HG03159 (cell line): Measurements from ENCODE around the gene PTCD2.

Experiments
- ATAC-seq: cut with Tn5 transposase; IDR thresholded peaks from one replicate; pipeline ENCODE4 v1.9.1; 2021; ENCODE audit warnings: mild to moderate bottlenecking, moderate library complexity; ENCODE audit not compliant: unreplicated experiment

The PTCD2 gene

DNA sequence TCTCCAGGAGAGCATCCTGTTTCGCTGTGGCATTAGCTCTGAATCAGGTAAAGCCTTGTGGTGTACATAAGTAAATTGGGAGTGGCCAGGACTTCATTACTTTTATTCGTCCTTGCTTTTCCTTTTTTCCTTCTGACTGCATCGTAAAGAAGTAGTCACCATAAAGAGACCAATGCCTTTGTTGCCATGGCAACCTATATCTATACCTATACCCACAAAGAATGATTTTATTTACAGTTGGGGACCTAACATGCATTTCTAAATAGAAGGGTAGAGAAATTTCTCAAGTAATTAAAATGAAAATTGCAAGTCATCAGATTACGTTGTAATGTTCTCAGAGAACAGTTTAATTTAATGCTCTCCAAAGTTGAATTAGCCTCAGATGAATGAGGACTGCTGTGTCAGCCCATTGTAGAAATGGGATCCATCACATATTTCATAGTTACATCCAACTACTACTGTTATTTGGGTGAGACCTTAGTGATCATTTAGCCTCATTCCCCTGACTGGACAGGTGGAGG, 18.6 kb downstream of the PTCD2 start:
- no peak for ATAC-seq

DNA sequence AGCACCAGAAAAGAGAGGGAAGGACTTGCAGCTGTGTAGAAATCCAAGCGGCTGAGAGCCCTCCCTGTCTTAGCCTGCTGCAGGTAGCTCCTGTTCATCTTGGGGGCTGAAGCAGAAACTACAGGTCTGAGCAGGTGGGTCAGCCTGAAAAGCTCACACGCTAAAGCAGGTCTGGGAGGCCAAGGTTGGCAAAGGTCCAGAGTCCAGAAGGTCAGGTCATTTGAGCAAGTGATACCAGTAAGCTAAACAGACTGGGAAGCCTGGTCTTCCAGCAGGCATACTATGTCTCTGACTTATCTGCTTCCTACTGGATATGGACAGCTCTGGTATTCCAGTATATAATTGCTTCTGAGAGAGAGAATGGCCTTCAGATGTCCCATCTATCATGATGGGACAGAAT, 26.2 kb downstream of the PTCD2 start:
- ATAC-seq, result no peak

GRCh38 chr5:72347801-72348308, 27.7 kb downstream of the PTCD2 start:
- ATAC-seq, result no peak

- ATAC-seq, result no peak
These were observed 31.2 kb downstream of the PTCD2 start for GRCh38 chr5:72351376-72351775.

DNA sequence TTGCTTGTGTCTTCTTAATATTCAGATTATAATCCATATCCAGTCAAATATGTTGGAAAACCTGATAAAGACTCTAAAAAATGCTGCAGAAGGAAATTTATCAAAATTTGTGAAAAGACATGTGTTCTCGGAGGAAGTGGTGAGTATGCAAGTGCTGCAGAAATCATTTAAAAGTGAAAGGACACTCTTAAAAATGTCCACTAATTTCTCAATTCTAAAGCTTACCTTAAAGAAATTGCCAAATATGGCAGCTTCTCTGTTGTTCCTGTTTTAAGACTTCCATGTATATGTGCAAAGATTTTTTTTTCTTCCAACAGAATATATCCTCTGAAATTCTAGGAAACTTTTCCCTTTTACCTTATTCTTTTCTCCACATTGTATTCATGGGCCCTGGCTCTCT, 32.4 kb downstream of the PTCD2 start:
- ATAC-seq, result no peak

DNA sequence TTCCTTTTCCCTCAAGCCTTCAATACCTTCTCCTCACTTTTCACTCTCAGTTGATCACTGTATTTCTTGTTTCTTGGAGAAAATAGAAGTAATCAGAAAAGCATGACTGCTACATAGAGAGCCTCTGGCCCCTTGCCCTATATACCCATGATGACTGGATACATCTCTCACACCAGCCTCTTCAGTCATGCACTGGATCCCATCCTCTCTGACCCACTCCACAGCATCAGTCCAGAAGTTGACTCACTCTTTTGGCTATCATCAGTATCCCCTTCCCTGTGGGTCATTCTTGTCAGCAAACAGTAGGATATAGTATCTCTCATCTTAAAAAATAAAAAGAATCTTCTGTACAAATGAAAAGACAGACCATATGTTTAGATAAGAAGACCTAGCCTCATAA, 32.9 kb downstream of the PTCD2 start:
- ATAC-seq, result no peak

- no peak for ATAC-seq
These were observed 35.6 kb downstream of the PTCD2 start for GRCh38 chr5:72355706-72356299.

GRCh38 chr5:72356361-72356760, 36.2 kb downstream of the PTCD2 start:
- no peak for ATAC-seq

- no peak for ATAC-seq
These were observed 38.8 kb downstream of the PTCD2 start for GRCh38 chr5:72358925-72359324.

- ATAC-seq, result no peak
These were observed 39.7 kb downstream of the PTCD2 start for GRCh38 chr5:72359886-72360285.

- no peak for ATAC-seq
These were observed 43.1 kb downstream of the PTCD2 start for GRCh38 chr5:72363166-72363802.

- ATAC-seq, result no peak
These were observed 44.0 kb downstream of the PTCD2 start for GRCh38 chr5:72364171-72364570.

- no peak for ATAC-seq
These were observed 44.8 kb downstream of the PTCD2 start for GRCh38 chr5:72364951-72365350.

GRCh38 chr5:72366324-72366976, 46.3 kb downstream of the PTCD2 start:
- ATAC-seq, result peak; percentile 86

GRCh38 chr5:72368271-72368670, 48.1 kb downstream of the PTCD2 start:
- ATAC-seq, result no peak

DNA sequence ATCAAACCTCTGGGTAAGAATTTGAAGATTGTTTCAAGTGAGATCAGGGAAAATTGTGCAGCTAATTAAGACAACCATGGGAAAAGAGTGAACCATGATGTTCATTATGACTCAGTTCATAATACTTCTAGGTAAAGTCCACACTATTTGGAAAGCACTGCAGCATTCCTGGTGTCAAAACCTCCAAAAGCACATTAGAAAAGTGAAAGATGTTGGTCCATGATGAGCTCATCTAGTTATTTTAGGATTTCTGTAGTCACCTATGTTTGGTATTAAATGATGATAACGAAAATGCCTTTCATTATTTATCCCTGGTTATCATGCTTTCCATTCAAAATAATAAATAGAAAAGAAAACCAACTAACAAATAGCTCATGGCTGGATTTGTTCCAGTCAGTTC, 49.1 kb downstream of the PTCD2 start:
- no peak for ATAC-seq

- ATAC-seq, result no peak
These were observed 49.5 kb downstream of the PTCD2 start for GRCh38 chr5:72369711-72370110.

- ATAC-seq, result no peak
These were observed 52.2 kb downstream of the PTCD2 start for GRCh38 chr5:72372331-72372730.

DNA sequence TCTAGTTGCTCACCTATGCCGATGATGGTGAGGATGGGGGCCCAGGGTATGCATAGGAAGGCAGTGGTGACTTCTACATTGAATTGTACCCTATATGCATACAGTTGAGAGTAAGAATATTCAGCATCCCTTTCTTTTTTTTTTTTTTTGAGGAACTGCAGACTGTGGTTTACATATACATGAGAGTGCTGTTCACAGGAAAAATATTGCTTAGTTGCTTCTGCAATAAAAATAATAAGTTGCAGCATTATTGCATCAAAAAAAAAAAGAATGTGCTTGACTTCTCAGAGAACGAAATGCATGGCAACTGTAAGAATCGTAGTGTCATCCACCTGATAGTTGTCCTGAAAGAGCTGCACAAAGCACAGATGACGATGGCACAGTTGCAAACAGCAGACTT, 52.8 kb downstream of the PTCD2 start:
- ATAC-seq, result no peak

- ATAC-seq, result no peak
These were observed 54.7 kb downstream of the PTCD2 start for GRCh38 chr5:72374844-72375243.

DNA sequence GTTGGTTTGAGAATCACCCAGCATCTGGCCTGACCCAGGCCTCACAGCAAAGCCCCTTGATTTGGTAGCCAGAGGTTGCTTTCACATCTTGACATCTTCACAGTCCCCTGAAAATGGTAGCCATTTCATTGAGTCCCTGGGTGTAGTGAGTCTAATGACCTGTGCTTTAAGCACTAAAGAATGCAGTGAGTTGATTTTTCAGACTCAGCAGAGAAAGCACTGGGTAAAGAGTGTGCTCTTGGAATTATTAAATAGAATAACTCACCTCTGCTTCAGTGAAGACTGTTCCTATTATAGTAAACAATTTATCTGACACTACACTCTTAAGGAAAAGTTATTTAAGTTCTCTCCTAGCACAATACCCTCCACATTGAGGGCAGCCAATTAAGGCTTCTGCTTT, 56.2 kb downstream of the PTCD2 start:
- ATAC-seq, result no peak
